Endothelial cell of umbilical vein (primary cell): ENCODE measurements around the gene GMEB2. TPM values are rescaled to one million over a fixed set of nuclear protein-coding genes. Genes with fewer than 3 reads are reported as not detected.

Source experiments
- BruUV-seq: library from RNA; stranded (reverse); fragments of 400-500 nt; replicated peaks from 2 replicates; lab custom pipeline; 2021; lab: Mats Ljungman, UMichigan
- CTCF ChIA-PET: fragments of 300-600, 350-600 bp; sonication (Branson Sonifier 250); formaldehyde crosslinking; loops from one replicate; lab custom pipeline; 2021; ENCODE audit warnings: antibody characterized with exemption, inconsistent platforms; lab: Charles Lee
- POLR2A ChIA-PET: fragments of 300-600, 350-600 bp; sonication (Branson Sonifier 250); formaldehyde crosslinking; loops from one replicate; lab custom pipeline; 2021; ENCODE audit warnings: antibody characterized with exemption, inconsistent platforms; lab: Charles Lee
- DNase-seq: peaks from one replicate; pipeline ENCODE4 v3.0.0-alpha.2; 2011; ENCODE audit warnings: low read depth, low spot score
- FAIRE-seq: peaks from 2 replicates; lab custom pipeline; 2011; peaks lifted over from hg19 to GRCh38; lab: Jason Lieb, UNC
- H2AFZ ChIP-seq: 2 replicates; pipeline ENCODE4 v1.6.0; 2012; ENCODE audit warnings: low read depth, low read length, control low read depth, inconsistent platforms
- H3K27ac ChIP-seq: 2 replicates; pipeline ENCODE4 v1.5.1; 2011; ENCODE audit warnings: low read depth, mild to moderate bottlenecking, control low read depth, low read length, moderate library complexity; ENCODE audit not compliant: insufficient read depth
- H3K27me3 ChIP-seq, 2 experiments: 2 replicates each; pipeline versions ENCODE4 v1.6.0 to v1.6.1; 2011; ENCODE audit warnings: low read length in 2 of 2, mixed read lengths in 1 of 2; ENCODE audit not compliant: control insufficient read depth in 2 of 2, insufficient read depth in 2 of 2
- H3K36me3 ChIP-seq, 2 experiments: 2 replicates in 1 of 2; 3 replicates in 1 of 2; pipeline ENCODE4 v1.5.1; 2011; ENCODE audit warnings: low read length in 2 of 2, mild to moderate bottlenecking in 1 of 2, moderate library complexity in 1 of 2; ENCODE audit not compliant: control insufficient read depth in 2 of 2, insufficient read depth in 2 of 2; ENCODE audit errors: extremely low read depth in 1 of 2
- H3K4me1 ChIP-seq: 3 replicates; pipeline ENCODE4 v1.5.1; 2011; ENCODE audit warnings: mild to moderate bottlenecking, low read length; ENCODE audit not compliant: control insufficient read depth, insufficient read depth; ENCODE audit errors: extremely low read depth
- H3K4me2 ChIP-seq: 2 replicates; pipeline ENCODE4 v1.6.1; 2011; ENCODE audit warnings: low read length, control low read depth, mixed read lengths; ENCODE audit not compliant: insufficient read depth
- H3K4me3 ChIP-seq, 3 experiments: fragments of 200-600 bp in 1 of 3; sonication (generic), shearing (Covaris generic) in 1 of 3; replicated peaks in 1 of 3; 2 replicates each; pipeline ENCODE4 v1.5.1; 2011 to 2016; ENCODE audit warnings: control low read depth in 3 of 3, low read length in 3 of 3, mild to moderate bottlenecking in 2 of 3, inconsistent platforms in 1 of 3, low read depth in 1 of 3, moderate library complexity in 1 of 3; ENCODE audit not compliant: insufficient read depth in 1 of 3
- H3K79me2 ChIP-seq: 2 replicates; pipeline ENCODE4 v1.6.0; 2012; ENCODE audit warnings: low read length, inconsistent platforms; ENCODE audit not compliant: control insufficient read depth, insufficient read depth
- H3K9ac ChIP-seq: replicated peaks from 2 replicates; pipeline ENCODE3; 2011; ENCODE audit warnings: low read length, control low read depth; ENCODE audit not compliant: insufficient read depth; ENCODE audit errors: extremely low read depth
- H3K9me1 ChIP-seq: replicated peaks from 3 replicates; pipeline ENCODE4 v1.6.0; 2011; ENCODE audit warnings: mild to moderate bottlenecking, low read length; ENCODE audit not compliant: control insufficient read depth, insufficient read depth; ENCODE audit errors: extremely low read depth
- H3K9me3 ChIP-seq: replicated peaks from 2 replicates; pipeline ENCODE4 v1.5.1; 2012; ENCODE audit warnings: low read length, inconsistent platforms; ENCODE audit not compliant: control insufficient read depth, insufficient read depth
- H4K20me1 ChIP-seq: replicated peaks from 2 replicates; pipeline ENCODE3; 2011; ENCODE audit warnings: mild to moderate bottlenecking, low read length; ENCODE audit not compliant: control insufficient read depth, insufficient read depth; ENCODE audit errors: extremely low read depth
- EZH2 ChIP-seq: IDR thresholded peaks from 2 replicates; pipeline ENCODE4 v1.6.1; 2012; ENCODE audit warnings: borderline replicate concordance, low read depth, mild to moderate bottlenecking, moderate library complexity, low read length, inconsistent platforms; ENCODE audit not compliant: severe bottlenecking
- FOS ChIP-seq: IDR thresholded peaks from 2 replicates; pipeline ENCODE4 v1.6.1; 2011; ENCODE audit warnings: mild to moderate bottlenecking, low read length, moderate library complexity, borderline replicate concordance; ENCODE audit not compliant: insufficient read depth
- GATA2 ChIP-seq: IDR thresholded peaks from 2 replicates; pipeline ENCODE4 v1.7.0; 2011; ENCODE audit warnings: low read depth, mild to moderate bottlenecking, moderate library complexity, mixed read lengths, low read length; ENCODE audit not compliant: insufficient read length, insufficient read depth
- JUN ChIP-seq: IDR thresholded peaks from 2 replicates; pipeline ENCODE4 v1.6.1; 2011; ENCODE audit warnings: borderline replicate concordance, low read depth; ENCODE audit not compliant: insufficient read length, insufficient read depth
- MYC ChIP-seq: IDR thresholded peaks from one replicate; pipeline ENCODE4 v1.6.1; 2011; ENCODE audit warnings: mild to moderate bottlenecking, low read depth, low read length
- POLR2A ChIP-seq: IDR thresholded peaks from 2 replicates; pipeline ENCODE4 v1.6.1; 2012; ENCODE audit warnings: low read depth, mild to moderate bottlenecking, control low read depth, low read length
- POLR2AphosphoS5 ChIP-seq: IDR thresholded peaks from 2 replicates; pipeline ENCODE4 v1.6.1; 2012; ENCODE audit warnings: low read depth, mild to moderate bottlenecking, control low read depth, low read length, moderate library complexity; ENCODE audit not compliant: insufficient read depth
- dilution Hi-C: fragments of 300-500 bp; cut with MboI; formaldehyde crosslinking; loops from one replicate; pipeline ENCODE4 v1.15.0; 2019; ENCODE audit warnings: low sequenced_read_pairs; ENCODE audit not compliant: extremely low pct_ligation_motif_present
- intact Hi-C: fragments of 100-400 bp; cut with micrococcal nuclease; formaldehyde crosslinking; loops from one replicate; pipeline ENCODE4 v1.10.0; 2022
- polyA plus RNA-seq, 4 experiments: library from polyadenylated mRNA; depleted of rRNA in 3 of 4; stranded (reverse) in 3 of 4; unstranded in 1 of 4; fragments of >200 nt; gene quantifications; 2 replicates each; pipeline versions ENCODE4 v1.2.1 to v1.2.3, GENCODE V29; 2011 to 2012; ENCODE audit warnings: missing spikeins in 1 of 4
- total RNA-seq: library from RNA; stranded (reverse); gene quantifications from 2 replicates; pipeline ENCODE4 v1.2.3, GENCODE V29; 2021
- TF ChIP-seq, protein P1 (sequence below): IDR thresholded peaks from 2 replicates; pipeline ENCODE4 v1.6.1; 2011; ENCODE audit not compliant: insufficient read depth, insufficient read length
- TF ChIP-seq, protein P2 (sequence below), 2 donors: IDR thresholded peaks; 1 replicate in 1 of 2; 2 replicates in 1 of 2; pipeline ENCODE4 v1.5.1; 2011; ENCODE audit warnings: low read length in 2 of 2, mild to moderate bottlenecking in 2 of 2, moderate library complexity in 2 of 2, control low read depth in 1 of 2, inconsistent platforms in 1 of 2, low read depth in 1 of 2; ENCODE audit not compliant: insufficient read depth in 1 of 2; ENCODE audit errors: extremely low read depth in 1 of 2

Gene GMEB2
- total and polyA plus RNA-seq, 2 donors (not counting 3 experiments of a cell fraction or from before 2014, with no cell fraction given), result 12.7 to 14.1 TPM

DNA sequence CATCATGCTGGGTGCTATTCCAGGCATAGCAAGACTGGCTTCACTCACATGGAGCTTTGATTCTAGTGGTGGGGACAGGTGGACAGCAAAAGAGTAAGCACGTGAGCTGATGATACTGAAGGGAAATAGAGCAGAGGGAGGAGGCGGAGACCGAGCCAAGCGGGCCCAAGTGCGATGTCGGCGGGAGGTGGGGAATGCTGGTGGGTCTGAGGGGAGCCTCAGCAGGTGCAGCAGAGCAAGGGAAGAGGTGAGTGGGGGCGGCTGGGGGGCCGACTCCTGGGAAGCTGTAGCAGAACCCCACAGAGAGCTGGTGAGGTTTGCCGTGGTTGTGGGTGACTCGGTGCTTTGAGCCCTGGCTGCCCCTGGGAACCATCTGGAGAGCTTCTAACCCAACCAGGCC is 41.5 kb upstream of the GMEB2 start:
- H3K4me3 ChIP-seq, result no peak overlapping the region
- intact Hi-C loops, result no loop called here
- FAIRE-seq (no peak), DNase-seq (no peak)
- no peak overlapping the region for H3K9ac ChIP-seq
- CTCF ChIA-PET, result interaction anchor here (2.1 kb wide), 1 partner anchor 10 kb away, joined by 7 read pairs; the partner anchor contains the start of gene RTEL1
- H3K79me2 ChIP-seq, result peaks cover 3% of the 10 kb centered on the region
- dilution Hi-C loops, result no loop called here
- no peak overlapping the region for H3K27ac ChIP-seq
- H2AFZ ChIP-seq, result no peak overlapping the region
- no peaks in the 10 kb centered on the region for H4K20me1 ChIP-seq
- BruUV-seq, result no TSS peak
- no peaks in the 10 kb centered on the region for H3K9me3 ChIP-seq
- POLR2A ChIA-PET, result no interaction called here
- no peak overlapping the region for H3K4me2 ChIP-seq
- TF ChIP-seq GATA2, result no peak
- TF ChIP-seq, protein P1, sequence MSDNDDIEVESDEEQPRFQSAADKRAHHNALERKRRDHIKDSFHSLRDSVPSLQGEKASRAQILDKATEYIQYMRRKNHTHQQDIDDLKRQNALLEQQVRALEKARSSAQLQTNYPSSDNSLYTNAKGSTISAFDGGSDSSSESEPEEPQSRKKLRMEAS, result no peak
- no peak for TF ChIP-seq EZH2
- TF ChIP-seq FOS, result no peak
- no peaks in the 10 kb centered on the region for H3K27me3 ChIP-seq
- H3K4me1 ChIP-seq, result no peaks in the 10 kb centered on the region
- peaks cover 2 to 28% of the 10 kb centered on the region in 2 experiments for H3K36me3 ChIP-seq
- no peaks in the 10 kb centered on the region for H3K9me1 ChIP-seq

DNA sequence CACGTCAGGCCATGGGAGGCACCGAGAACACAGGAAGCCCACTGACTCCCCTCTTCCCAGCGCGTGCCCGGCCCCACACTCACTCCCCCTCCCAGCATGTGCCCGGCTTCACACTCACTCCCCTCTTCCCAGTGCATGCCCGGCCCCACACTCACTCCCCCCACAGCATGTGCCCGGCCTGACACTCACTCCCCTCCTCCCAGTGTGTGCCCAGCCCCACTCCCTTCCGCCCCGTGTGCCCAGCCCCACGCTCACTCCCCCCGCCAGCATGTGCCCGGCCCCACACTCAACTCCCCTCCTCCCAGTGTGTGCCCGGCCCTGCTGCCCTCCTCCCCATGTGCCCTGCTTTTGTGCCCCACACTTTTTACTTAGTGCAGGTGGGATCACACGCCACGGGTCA is 41.0 kb upstream of the GMEB2 start:
- peaks cover 2 to 31% of the 10 kb centered on the region in 2 experiments for H3K36me3 ChIP-seq
- CTCF ChIA-PET, result interaction anchor here (2.1 kb wide), 1 partner anchor 10 kb away, joined by 7 read pairs; the partner anchor contains the start of gene RTEL1

More for the DNA sequence above, 41.0 kb upstream of the GMEB2 start:
- Histone ChIP-seq H3K4me2 (no peak overlapping the region), H3K9me3 (no peaks in the 10 kb centered on the region), H3K79me2 (peaks cover 3% of the 10 kb centered on the region), H3K27me3 (no peaks in the 10 kb centered on the region), H4K20me1 (no peaks in the 10 kb centered on the region), H3K4me3 (no peak overlapping the region), H2AFZ (no peak overlapping the region), H3K9ac (no peak overlapping the region), H3K27ac (no peak overlapping the region), H3K4me1 (no peaks in the 10 kb centered on the region), H3K9me1 (no peaks in the 10 kb centered on the region)
- DNase-seq (no peak), FAIRE-seq (no peak)
- POLR2A ChIA-PET, result no interaction called here
- TF ChIP-seq MYC, result no peak
- TF ChIP-seq, protein P1, result no peak
- no peak for TF ChIP-seq FOS
- TF ChIP-seq EZH2, result no peak
- TF ChIP-seq, protein P2, sequence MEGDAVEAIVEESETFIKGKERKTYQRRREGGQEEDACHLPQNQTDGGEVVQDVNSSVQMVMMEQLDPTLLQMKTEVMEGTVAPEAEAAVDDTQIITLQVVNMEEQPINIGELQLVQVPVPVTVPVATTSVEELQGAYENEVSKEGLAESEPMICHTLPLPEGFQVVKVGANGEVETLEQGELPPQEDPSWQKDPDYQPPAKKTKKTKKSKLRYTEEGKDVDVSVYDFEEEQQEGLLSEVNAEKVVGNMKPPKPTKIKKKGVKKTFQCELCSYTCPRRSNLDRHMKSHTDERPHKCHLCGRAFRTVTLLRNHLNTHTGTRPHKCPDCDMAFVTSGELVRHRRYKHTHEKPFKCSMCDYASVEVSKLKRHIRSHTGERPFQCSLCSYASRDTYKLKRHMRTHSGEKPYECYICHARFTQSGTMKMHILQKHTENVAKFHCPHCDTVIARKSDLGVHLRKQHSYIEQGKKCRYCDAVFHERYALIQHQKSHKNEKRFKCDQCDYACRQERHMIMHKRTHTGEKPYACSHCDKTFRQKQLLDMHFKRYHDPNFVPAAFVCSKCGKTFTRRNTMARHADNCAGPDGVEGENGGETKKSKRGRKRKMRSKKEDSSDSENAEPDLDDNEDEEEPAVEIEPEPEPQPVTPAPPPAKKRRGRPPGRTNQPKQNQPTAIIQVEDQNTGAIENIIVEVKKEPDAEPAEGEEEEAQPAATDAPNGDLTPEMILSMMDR (IDR thresholded peaks at IDR 0.05; ENCODE audit: extremely low read depth in 1 of 2, insufficient read depth in 1 of 2, low read depth in 1 of 2, low read length in 2 of 2), result no peak
- no peak for TF ChIP-seq POLR2A
- no peak for TF ChIP-seq POLR2AphosphoS5
- no peak for TF ChIP-seq JUN
- no peak for TF ChIP-seq GATA2
- intact Hi-C loops (no loop called here), dilution Hi-C loops (no loop called here)
- BruUV-seq, result no TSS peak
